ENCODE measurements around the gene SEC16A.

GRCh38 chr9:136398286-136398685, 84.6 kb downstream of the SEC16A start:
- TF ChIP-seq CTCF (IDR thresholded peaks at IDR 0.05; ENCODE audit: extremely low read depth in 1 of 2, insufficient read depth in 1 of 2, low read depth in 1 of 2, low read length in 2 of 2), result no peak
- no peak for TF ChIP-seq MYC (IDR thresholded peaks at IDR 0.05; ENCODE audit: low read depth, low read length)
- TF ChIP-seq EZH2 (IDR thresholded peaks at IDR 0.05; ENCODE audit: borderline replicate concordance, low read depth, low read length, severe bottlenecking), result no peak
- no peak for TF ChIP-seq POLR2A (IDR thresholded peaks at IDR 0.05; ENCODE audit: low read depth, low read length)
- TF ChIP-seq FOS (IDR thresholded peaks at IDR 0.05; ENCODE audit: borderline replicate concordance, insufficient read depth, low read length), result no peak

Data from endothelial cell of umbilical vein (primary cell).